ENCODE data around the gene TMED4.
A peak's percentile ranks its signal among the peaks of the same experiment; 100 is the strongest.
"Not testable (repeated sequence)": the region's sequence is repeated elsewhere in the genome, so short reads cannot be mapped to it uniquely, and the experiment has no call there.

Gene TMED4

GRCh38 chr7:44568771-44569560, 13.1 kb downstream of the TMED4 start:
- DNase-seq, result no peak

- DNase-seq, result no peak
Observed at GRCh38 chr7:44567884-44568283, 14.1 kb downstream of the TMED4 start.

- no peak for DNase-seq
Observed at GRCh38 chr7:44566680-44567079, 15.4 kb downstream of the TMED4 start.

- DNase-seq, result no peak
Observed at GRCh38 chr7:44565795-44566559, 16.1 kb downstream of the TMED4 start.

GRCh38 chr7:44565097-44565794, 16.8 kb downstream of the TMED4 start:
- DNase-seq, result peak; percentile 70

GRCh38 chr7:44564606-44565005, 17.4 kb downstream of the TMED4 start:
- no peak for DNase-seq

GRCh38 chr7:44563171-44563679, 18.8 kb downstream of the TMED4 start:
- no peak for DNase-seq

GRCh38 chr7:44562622-44562962, 19.4 kb downstream of the TMED4 start:
- not testable (repeated sequence) for DNase-seq

- DNase-seq, result no peak
Observed at GRCh38 chr7:44561962-44562621, 19.9 kb downstream of the TMED4 start.

GRCh38 chr7:44561481-44561880, 20.6 kb downstream of the TMED4 start:
- no peak for DNase-seq

GRCh38 chr7:44559485-44559884, 22.5 kb downstream of the TMED4 start:
- no peak for DNase-seq

- DNase-seq, result no peak
Observed at GRCh38 chr7:44557485-44557884, 24.5 kb downstream of the TMED4 start.

- no peak for DNase-seq
Observed at GRCh38 chr7:44555350-44555749, 26.7 kb downstream of the TMED4 start.

- not testable (repeated sequence) for DNase-seq
Observed at GRCh38 chr7:44552473-44553005, 29.5 kb downstream of the TMED4 start.

GRCh38 chr7:44549457-44549856, 32.6 kb downstream of the TMED4 start:
- no peak for DNase-seq

- no peak for DNase-seq
Observed at GRCh38 chr7:44548893-44549292, 33.1 kb downstream of the TMED4 start.

GRCh38 chr7:44547536-44548231, 34.3 kb downstream of the TMED4 start:
- no peak for DNase-seq

GRCh38 chr7:44541876-44542610, 40.0 kb downstream of the TMED4 start:
- no peak for DNase-seq

GRCh38 chr7:44541028-44541869, 40.8 kb downstream of the TMED4 start, which contains the start of gene NPC1L1:
NPC1L1 (minus strand) TSS chr7:44541330; CDS start chr7:44541259, 71 bp downstream.
- DNase-seq, result no peak

GRCh38 chr7:44540592-44541027, 41.4 kb downstream of the TMED4 start:
- no peak for DNase-seq
